Lower leg skin (tissue), 3 donors: ENCODE data around the gene ZNF236.

Experiments used
- CTCF ChIP-seq, 3 donors: fragments of 450-650 bp; IDR thresholded peaks; one replicate each; pipeline ENCODE4 v1.5.1; 2016; ENCODE audit warnings: antibody characterized with exemption in 3 of 3, mild to moderate bottlenecking in 3 of 3, moderate library complexity in 2 of 3
- POLR2A ChIP-seq, 2 donors: fragments of 450-650 bp; IDR thresholded peaks; one replicate each; pipeline ENCODE4 v1.6.1; 2016 to 2017; ENCODE audit warnings: antibody characterized with exemption in 2 of 2, mild to moderate bottlenecking in 1 of 2, moderate library complexity in 1 of 2

GRCh38 chr18:76992226-76993084, 170.1 kb downstream of the ZNF236 start:
- TF ChIP-seq CTCF (IDR thresholded peaks at IDR 0.05): no peak
- no peak for TF ChIP-seq POLR2A (IDR thresholded peaks at IDR 0.05)
